CD4-positive, alpha-beta T cell (primary cell): ENCODE measurements around the gene PAIP1. TPM values are rescaled to one million over a fixed set of nuclear protein-coding genes. Genes with fewer than 3 reads are reported as not detected.

Experiments used
- ATAC-seq: fragments of 200-7000 bp; cut with Tn5 transposase; one replicate; pipeline ENCODE4 v1.10.0; 2022; ENCODE audit warnings: mild to moderate bottlenecking; ENCODE audit not compliant: poor library complexity
- CTCF ChIA-PET: fragments of 350-600 bp; sonication (Branson Sonifier 250); formaldehyde crosslinking; loops from one replicate; lab custom pipeline; 2021; ENCODE audit warnings: antibody characterized with exemption, inconsistent platforms; lab: Charles Lee
- POLR2A ChIA-PET: fragments of 350-600 bp; sonication (Branson Sonifier 250); formaldehyde crosslinking; loops from one replicate; lab custom pipeline; 2021; ENCODE audit warnings: antibody characterized with exemption, inconsistent platforms; lab: Charles Lee
- DNase-seq, 14 experiments: peaks; one replicate each; pipeline ENCODE4 v3.0.0-alpha.2; 2013 to 2020; ENCODE audit warnings: mixed read lengths in 2 of 14
- H3K27ac ChIP-seq, 2 donors: one replicate each; pipeline versions ENCODE4 v1.5.1 to v1.7.0; 2013; ENCODE audit warnings: low read length in 2 of 2, low read depth in 1 of 2, mild to moderate bottlenecking in 1 of 2
- H3K27me3 ChIP-seq, 2 experiments: 1 replicate in 1 of 2; 2 replicates in 1 of 2; pipeline versions ENCODE4 v1.6.1 to v1.7.0; 2013; ENCODE audit warnings: low read length in 2 of 2, control low read depth in 1 of 2, mild to moderate bottlenecking in 1 of 2, moderate library complexity in 1 of 2; ENCODE audit not compliant: insufficient read depth in 2 of 2, control insufficient read depth in 1 of 2
- H3K36me3 ChIP-seq: one replicate; pipeline ENCODE4 v1.6.1; 2013; ENCODE audit warnings: low read length, control low read depth; ENCODE audit not compliant: insufficient read depth
- H3K4me1 ChIP-seq: one replicate; pipeline ENCODE4 v1.6.1; 2013; ENCODE audit warnings: low read length, control low read depth; ENCODE audit not compliant: insufficient read depth
- H3K4me3 ChIP-seq: one replicate; pipeline ENCODE4 v1.5.1; 2013; ENCODE audit warnings: mild to moderate bottlenecking, low read length, moderate library complexity
- H3K9me3 ChIP-seq, 2 experiments: 1 replicate in 1 of 2; 2 replicates in 1 of 2; pipeline versions ENCODE4 v1.6.1 to v1.7.0; 2013; ENCODE audit warnings: low read length in 2 of 2, mild to moderate bottlenecking in 2 of 2, control low read depth in 1 of 2, moderate library complexity in 1 of 2; ENCODE audit not compliant: control insufficient read depth in 1 of 2, insufficient read depth in 1 of 2
- H3K27ac Mint-ChIP-seq: one replicate; pipeline ENCODE4 v1.8.0; 2020; ENCODE audit warnings: mixed read lengths
- H3K27me3 Mint-ChIP-seq: one replicate; pipeline ENCODE4 v1.8.0; 2021; ENCODE audit warnings: mixed read lengths
- H3K36me3 Mint-ChIP-seq: one replicate; pipeline ENCODE4 v1.8.0; 2021; ENCODE audit warnings: low read depth, mixed read lengths
- H3K4me1 Mint-ChIP-seq: one replicate; pipeline ENCODE4 v1.8.0; 2021; ENCODE audit warnings: low read depth, mixed read lengths
- H3K4me3 Mint-ChIP-seq: one replicate; pipeline ENCODE4 v1.8.0; 2020; ENCODE audit warnings: mild to moderate bottlenecking, mixed read lengths
- H3K9me3 Mint-ChIP-seq: one replicate; pipeline ENCODE4 v1.8.0; 2020; ENCODE audit warnings: mixed read lengths
- CTCF ChIP-seq: fragments of 200-600 bp; IDR thresholded peaks from one replicate; pipeline ENCODE4 v1.8.0; 2022; ENCODE audit warnings: antibody characterized with exemption, mild to moderate bottlenecking
- intact Hi-C, 2 experiments: fragments of 100-400 bp; cut with DNase I in 1 of 2; cut with micrococcal nuclease in 1 of 2; formaldehyde crosslinking; loops; one replicate each; pipeline versions ENCODE4 v1.15.1 to v1.9.0; 2023 to 2025; cut with DNase I, micrococcal nuclease
- total RNA-seq, 174 experiments: library from RNA in 2 of 174; stranded (reverse) in 2 of 174; gene quantifications; one replicate each; pipeline ENCODE4 v1.2.3 and lab custom pipeline; 2021 to 2026

The PAIP1 gene
- total RNA-seq, 2 experiments from 2014 or later, result 33.9 to 35.1 TPM

DNA sequence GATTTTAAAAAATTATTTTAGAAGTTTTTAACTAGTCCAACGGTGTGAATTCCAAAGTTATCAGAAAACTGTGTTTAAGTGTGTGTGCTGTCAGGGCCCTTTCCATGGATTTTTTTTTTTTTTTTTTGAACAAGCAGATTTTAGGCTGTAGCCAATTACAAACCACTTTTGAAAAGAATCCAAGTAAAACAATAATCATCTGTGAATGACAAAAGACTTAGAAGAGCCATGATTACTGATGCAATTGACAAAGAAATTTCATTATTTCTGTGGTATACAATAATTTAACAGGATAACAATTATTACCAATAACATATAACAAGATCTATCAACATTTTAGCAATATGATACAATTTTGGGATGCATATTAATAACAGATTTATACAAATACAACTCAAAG lies 16.2 kb upstream of the PAIP1 start:
- no peak overlapping the region for H3K27ac ChIP-seq
- ChIA-PET CTCF (no interaction called here), POLR2A (no interaction called here)
- ATAC-seq, result no peak
- H3K9me3 Mint-ChIP-seq, result no peaks in the 10 kb centered on the region
- no peaks in the 10 kb centered on the region for H3K9me3 ChIP-seq
- H3K27me3 ChIP-seq, result no peaks in the 10 kb centered on the region
- peaks cover 24% of the 10 kb centered on the region for H3K36me3 Mint-ChIP-seq
- no peaks in the 10 kb centered on the region for H3K4me1 ChIP-seq
- no peak for DNase-seq
- intact Hi-C loops, result no loop called here
- H3K4me3 ChIP-seq, result no peak overlapping the region
- H3K4me3 Mint-ChIP-seq, result no peak overlapping the region
- H3K27ac Mint-ChIP-seq, result no peak overlapping the region
- no peak for TF ChIP-seq CTCF
- no peaks in the 10 kb centered on the region for H3K4me1 Mint-ChIP-seq
- H3K36me3 ChIP-seq, result no peaks in the 10 kb centered on the region
- H3K27me3 Mint-ChIP-seq, result no peaks in the 10 kb centered on the region

DNA sequence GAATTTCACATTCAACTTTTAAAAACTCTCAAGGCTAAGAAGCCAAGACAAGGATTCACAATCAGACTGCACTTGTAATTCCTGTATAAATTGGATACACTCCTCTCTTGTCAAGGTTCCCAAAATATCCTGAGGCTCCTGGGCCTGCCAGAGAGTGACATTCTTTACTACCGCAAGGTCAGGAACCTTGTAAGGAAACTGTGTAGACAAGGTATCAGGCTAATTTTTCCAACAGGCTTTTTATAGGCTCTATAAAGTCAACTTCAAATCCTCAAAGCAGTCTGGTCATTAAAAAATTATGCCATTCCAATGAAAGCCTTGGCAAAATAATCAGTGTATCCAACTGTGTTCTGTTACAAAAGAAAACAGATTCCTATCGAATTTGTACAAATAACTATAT lies 15.5 kb upstream of the PAIP1 start:
- CTCF ChIA-PET, result no interaction called here
- no peaks in the 10 kb centered on the region for H3K36me3 ChIP-seq
- no peaks in the 10 kb centered on the region for H3K9me3 ChIP-seq
- DNase-seq (no peak), ATAC-seq (no peak)
- Mint-ChIP-seq H3K9me3 (no peaks in the 10 kb centered on the region), H3K4me3 (no peak overlapping the region), H3K27ac (no peak overlapping the region), H3K27me3 (no peaks in the 10 kb centered on the region), H3K4me1 (no peaks in the 10 kb centered on the region), H3K36me3 (peaks cover 24% of the 10 kb centered on the region)
- no peaks in the 10 kb centered on the region for H3K4me1 ChIP-seq
- H3K4me3 ChIP-seq, result no peak overlapping the region
- H3K27me3 ChIP-seq, result no peaks in the 10 kb centered on the region
- intact Hi-C loops, result no loop called here
- H3K27ac ChIP-seq, result no peak overlapping the region
- no peak for TF ChIP-seq CTCF
- POLR2A ChIA-PET, result no interaction called here

DNA sequence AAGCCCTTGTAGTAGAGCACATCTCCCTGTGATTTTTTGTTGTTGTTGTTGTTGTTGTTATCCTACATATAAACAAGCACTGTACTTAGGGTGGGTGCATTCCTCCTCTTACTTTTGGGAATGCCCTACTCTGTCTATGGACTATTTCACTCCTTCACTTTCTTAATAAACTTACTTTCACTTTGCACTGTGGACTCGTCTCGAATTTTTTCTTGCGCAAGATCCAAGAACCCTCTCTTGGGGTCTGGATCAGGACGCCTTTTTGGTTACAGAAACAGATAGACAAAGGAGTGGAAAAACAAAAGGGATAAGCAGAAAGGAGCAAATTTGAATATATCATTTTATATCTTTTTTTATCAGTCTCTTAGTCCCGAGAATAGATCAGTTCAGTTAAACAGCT lies 14.4 kb upstream of the PAIP1 start:
- ATAC-seq (no peak), DNase-seq (no peak)
- intact Hi-C loops, result no loop called here
- Mint-ChIP-seq H3K9me3 (no peaks in the 10 kb centered on the region), H3K4me1 (no peaks in the 10 kb centered on the region), H3K27me3 (no peaks in the 10 kb centered on the region), H3K36me3 (peaks cover 14% of the 10 kb centered on the region), H3K4me3 (no peak overlapping the region), H3K27ac (no peak overlapping the region)
- no peak overlapping the region for H3K4me3 ChIP-seq
- CTCF ChIA-PET, result no interaction called here
- no peaks in the 10 kb centered on the region for H3K27me3 ChIP-seq
- H3K9me3 ChIP-seq, result no peaks in the 10 kb centered on the region
- no peak overlapping the region for H3K27ac ChIP-seq
- POLR2A ChIA-PET, result no interaction called here
- TF ChIP-seq CTCF, result no peak
- H3K36me3 ChIP-seq, result no peaks in the 10 kb centered on the region
- H3K4me1 ChIP-seq, result no peaks in the 10 kb centered on the region
